GM19043 (cell line): ENCODE measurements around the gene OPRL1.
"Not testable (repeated sequence)": the region's sequence is repeated elsewhere in the genome, so short reads cannot be mapped to it uniquely, and the experiment has no call there.

ENCODE experiments used
- ATAC-seq: cut with Tn5 transposase; IDR thresholded peaks from one replicate; pipeline ENCODE4 v1.9.1; 2021; ENCODE audit warnings: low read depth; ENCODE audit not compliant: unreplicated experiment

OPRL1 gene

DNA sequence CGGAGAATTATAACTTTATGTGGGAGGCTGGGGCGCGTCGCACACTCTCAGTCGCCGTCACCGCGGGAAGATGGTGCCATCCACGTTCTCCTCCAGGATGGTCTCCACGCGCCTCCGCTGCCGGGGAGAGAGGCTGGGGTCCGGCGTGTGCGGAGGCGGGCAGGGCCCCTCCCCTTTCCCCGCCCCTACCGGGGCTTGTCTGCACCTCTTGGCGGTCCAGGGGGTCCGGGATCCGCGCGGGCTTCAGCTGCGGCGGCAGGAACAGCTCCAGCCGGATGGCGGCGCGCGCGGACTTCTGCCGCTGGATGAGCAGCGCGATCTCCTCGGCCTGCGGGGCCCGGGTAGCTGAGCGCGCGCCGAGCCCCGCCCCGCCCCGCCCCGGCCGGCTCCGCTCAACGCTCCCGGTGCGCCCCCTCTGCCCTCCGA lies 3.5 kb downstream of the OPRL1 start:
- no peak for ATAC-seq

DNA sequence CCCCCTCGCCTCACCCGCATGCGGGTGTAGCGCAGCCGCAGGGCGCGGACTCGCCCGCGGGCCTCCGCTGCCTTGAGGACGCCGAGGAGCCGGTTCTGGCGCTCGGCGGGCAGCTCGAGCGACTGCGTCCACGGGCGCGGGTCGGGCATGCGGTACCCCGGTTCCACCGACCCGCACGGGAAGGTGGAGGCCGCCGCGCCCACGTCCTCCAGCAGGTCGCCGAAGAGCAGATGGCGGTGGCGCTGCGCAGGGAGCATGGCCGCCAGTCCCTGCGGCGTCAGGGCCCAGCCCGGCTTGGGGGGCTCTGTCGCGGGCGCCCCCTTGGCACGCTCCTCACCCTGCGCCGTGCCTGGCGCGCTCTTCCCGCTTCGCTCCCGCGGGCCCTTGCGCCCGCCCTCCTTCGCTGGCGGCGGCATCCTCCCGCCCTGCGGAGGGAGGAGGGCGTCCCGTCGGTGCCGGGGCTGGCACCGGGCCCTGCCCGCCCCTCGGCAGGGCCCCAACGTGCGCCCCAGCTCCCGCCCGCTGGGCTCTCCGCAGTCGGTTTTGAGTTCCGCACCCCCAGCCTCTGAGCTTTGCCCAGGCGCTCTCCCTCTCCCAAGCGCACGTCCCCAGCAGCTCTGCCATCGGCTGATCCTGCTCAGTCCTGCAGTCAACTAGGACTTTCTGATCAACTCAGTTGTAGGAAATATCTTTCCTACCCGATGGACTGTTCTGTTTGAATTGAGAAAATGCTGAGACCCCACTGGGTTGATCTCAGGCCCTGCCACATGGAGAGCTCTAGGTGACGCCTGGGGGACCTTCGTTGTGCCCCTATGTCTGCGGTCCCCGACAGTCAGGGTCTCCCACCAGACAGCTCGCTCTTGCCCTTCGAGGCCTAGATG lies 4.2 kb downstream of the OPRL1 start, which contains the start of gene LKAAEAR1:
Gene LKAAEAR1, minus strand, starts transcription at position 595 of the 881 bp plus-strand sequence. Its CDS starts 179 bp downstream, at position 416.
- no peak for ATAC-seq

DNA sequence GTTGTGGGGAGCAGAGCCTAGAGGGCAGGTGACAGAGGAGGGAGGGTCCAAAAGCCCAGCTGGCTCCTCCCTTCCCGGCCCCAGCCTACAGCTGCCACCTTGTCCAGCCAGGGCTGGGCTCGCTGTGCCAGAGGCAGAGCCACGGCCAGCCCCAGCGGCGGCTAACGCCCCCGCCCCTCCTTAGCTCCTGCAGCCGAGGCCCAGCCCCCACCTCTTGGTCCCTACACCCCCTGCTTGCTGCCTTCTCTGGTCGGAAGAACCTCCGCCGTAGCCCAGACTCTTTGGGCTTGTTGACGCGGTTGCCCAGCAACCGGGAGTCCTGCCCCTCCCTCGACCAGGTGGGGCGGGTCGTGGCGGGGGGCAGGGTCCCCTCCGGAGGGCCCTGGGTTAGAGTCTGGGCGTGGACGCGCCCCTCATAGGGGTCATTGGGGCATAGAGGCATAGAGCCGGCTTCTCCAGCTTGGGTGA lies 4.8 kb downstream of the OPRL1 start:
- no peak for ATAC-seq

DNA sequence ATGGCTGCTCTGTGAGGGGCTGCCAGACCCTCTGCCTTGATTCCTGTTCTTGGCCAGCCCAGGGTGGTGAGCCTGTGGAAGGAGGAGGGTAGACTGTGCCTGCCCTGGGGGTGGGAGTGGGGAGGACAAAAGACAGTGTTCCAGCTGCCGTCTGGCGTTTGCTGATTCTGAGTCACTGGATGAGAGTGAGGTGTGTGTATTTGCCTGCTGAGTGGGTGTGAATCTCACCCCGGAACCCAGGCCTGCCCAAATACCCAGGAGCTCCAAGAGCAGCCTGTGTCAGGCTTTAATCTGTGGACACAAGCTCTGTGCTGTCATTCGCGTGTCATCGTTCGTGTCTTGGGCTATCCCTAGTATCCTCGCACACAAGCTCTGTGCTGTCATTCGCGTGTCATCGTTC lies 6.9 kb downstream of the OPRL1 start:
- ATAC-seq: no peak

DNA sequence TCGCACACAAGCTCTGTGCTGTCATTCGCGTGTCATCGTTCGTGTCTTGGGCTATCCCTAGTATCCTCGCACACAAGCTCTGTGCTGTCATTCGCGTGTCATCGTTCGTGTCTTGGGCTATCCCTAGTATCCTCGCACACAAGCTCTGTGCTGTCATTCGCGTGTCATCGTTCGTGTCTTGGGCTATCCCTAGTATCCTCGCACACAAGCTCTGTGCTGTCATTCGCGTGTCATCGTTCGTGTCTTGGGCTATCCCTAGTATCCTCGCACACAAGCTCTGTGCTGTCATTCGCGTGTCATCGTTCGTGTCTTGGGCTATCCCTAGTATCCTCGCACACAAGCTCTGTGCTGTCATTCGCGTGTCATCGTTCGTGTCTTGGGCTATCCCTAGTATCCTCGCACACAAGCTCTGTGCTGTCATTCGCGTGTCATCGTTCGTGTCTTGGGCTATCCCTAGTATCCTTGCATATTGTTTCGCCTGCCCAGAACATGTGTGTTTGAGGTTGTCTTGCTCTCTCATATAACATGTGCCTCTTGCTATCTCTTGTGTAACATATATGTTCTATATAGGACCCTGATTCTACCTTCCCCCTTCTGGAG lies 7.4 kb downstream of the OPRL1 start:
- ATAC-seq: not testable (repeated sequence)

DNA sequence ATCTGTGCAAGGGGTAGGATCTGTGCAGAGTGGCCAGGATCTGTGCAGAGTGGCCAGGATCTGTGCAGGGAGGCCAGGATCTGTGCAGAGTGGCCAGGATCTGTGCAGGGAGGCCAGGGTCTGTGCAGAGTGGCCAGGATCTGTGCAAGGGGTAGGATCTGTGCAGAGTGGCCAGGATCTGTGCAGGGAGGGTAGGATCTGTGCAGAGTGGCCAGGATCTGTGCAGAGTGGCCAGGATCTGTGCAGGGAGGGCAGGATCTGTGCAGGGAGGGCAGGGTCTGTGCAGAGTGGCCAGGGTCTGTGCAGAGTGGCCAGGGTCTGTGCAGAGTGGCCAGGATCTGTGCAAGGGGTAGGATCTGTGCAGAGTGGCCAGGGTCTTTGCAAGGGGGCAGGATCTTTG lies 8.7 kb downstream of the OPRL1 start:
- ATAC-seq: not testable (repeated sequence)

DNA sequence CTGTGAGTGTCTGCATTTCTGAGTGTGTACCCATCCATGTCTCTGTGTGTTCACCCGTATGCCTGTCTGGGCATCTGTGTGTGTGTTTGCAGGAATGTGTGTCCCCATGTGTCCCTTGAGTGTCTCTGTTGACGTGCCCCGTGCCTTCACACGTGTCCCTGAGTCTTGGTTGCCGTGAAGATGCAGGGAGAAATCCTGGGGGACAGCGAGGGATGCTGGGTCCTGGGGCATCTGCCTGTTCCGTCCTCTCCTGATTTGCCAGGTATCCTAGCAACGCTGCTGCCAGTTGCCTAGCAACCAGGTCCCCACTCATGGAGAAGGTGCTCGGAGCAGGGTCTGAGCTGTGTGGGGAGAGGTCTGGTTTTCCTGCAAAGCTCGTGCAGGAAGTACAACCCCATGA lies 10.3 kb downstream of the OPRL1 start:
- ATAC-seq: no peak

DNA sequence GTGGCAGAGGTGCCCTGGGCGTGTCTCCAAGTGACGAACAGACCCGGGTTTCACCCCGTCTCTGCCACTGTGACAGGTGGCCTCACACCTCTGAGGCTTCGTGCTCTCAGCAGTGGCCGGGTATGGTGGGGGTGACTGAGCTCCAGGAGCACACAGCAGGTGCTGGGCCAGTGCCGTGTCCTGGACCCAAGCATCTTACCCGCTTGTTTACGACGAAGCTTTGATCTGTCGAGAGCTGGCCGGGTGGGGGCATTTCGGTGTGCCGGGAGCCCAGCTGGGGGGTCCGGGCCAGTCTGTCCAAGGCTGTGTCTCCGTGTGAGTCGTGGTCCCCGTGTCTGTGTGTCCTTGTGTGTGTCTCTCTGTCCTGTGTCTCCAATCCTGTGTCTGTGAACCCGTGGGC lies 11.5 kb downstream of the OPRL1 start:
- no peak for ATAC-seq

DNA sequence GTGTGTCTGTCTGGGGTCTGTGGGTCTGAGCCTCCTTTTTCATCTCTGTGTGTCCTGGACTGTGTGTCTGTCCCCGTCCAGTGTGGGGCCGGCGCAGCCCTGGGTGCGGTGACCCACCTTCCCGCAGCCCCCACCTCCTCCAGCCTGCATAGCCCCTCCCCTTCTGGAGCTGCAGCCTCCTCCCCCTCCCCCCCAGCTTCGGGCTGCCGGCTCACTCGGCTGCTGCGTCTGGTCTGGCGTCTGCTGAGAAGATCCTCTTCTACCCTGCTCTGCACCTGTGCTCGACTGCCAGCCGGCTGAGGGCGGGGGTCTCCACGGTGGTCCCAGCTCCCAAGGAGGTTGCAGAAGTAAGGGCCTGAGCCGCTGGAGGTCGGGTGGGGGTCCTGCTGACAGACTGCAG lies 11.9 kb downstream of the OPRL1 start:
- ATAC-seq: no peak

DNA sequence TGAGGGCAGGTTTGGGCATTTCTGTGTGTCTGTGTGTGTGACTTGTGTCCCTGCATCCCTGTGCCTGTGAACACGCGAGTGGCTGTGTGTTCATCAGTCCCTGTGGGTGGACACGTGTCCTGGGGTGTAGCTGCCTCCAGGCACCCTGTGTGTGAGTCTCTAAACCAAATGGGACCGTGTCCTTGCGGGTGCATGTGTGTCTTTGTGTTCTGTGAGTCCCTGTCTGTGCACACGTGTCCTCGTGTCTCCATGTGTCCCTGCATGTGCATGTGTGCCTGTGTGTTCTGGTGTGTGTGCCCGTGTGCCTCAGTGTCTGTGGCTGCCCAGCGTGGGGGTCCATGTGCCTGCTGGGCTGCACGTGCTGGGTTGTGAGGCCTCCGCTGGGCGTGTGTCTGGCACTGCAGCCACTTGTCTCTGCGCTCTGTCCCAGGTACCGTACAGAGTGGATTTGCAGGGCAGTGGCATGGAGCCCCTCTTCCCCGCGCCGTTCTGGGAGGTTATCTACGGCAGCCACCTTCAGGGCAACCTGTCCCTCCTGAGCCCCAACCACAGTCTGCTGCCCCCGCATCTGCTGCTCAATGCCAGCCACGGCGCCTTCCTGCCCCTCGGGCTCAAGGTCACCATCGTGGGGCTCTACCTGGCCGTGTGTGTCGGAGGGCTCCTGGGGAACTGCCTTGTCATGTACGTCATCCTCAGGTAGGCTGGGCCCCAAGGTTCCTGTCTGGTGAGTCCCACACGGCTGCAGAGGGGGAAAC lies 12.6 kb downstream of the OPRL1 start:
- ATAC-seq: no peak

DNA sequence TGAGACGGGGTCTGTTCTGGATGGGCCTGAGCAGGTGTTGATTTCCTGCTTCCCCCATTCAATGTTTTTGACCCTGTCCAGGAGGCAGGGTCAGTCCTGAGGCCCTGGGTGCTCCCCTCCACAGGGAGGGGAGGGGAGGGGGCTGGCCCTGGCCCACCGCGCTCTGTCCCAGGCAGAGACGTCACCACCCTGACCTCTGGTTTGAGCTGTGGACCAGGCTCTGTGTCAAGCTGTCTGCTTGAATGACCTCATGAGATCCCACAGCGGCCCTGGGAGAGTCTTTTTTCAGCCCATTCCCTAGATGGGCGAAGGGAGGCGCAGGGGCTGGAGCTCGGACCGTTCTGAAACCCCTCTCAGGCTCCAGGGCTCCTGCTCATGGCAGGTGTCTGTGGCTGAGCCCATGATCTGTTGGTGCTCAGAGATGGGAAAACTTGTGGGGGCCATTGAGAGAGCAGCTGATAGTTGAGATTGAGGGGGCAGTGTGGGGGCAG lies 13.2 kb downstream of the OPRL1 start:
- ATAC-seq: no peak

DNA sequence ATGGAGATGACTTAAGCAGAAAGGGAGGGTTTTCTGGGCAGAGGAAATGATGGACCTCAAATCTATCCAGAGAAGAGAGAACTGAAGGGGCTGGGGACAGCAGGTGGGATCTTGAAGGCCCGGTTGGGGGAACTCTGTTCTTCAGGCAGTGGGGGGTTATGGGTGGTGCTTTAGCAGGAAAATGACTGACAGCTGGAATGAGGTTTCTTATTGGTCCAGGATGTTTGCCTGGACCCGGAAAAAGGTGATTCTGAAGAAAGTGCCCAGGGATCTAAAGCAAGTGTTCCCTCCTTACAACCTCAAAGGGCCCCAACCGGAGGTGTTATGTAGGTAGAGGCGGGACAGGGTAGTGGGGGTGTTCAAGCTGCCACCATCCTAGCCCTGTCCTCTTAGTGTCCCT lies 15.6 kb downstream of the OPRL1 start:
- no peak for ATAC-seq

DNA sequence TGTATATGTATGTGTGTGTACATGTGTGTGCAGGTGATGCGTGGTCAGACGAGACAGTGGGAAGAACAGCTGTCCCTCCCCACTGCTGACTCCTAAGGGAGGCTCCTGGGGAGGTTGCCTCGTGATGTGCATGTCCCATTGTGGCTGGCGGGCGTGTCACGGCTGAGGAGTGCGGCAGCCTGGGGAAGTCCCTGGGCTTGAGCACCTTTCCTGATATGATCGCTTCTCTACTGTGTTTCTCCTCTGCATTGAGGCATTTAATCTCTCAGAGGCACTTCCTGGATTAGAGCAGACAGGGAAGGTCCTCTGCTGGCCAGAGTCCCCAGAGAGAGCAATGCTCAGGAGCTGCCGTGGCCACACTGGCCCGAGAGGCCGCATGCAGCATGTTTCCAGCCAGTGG lies 16.0 kb downstream of the OPRL1 start:
- no peak for ATAC-seq

DNA sequence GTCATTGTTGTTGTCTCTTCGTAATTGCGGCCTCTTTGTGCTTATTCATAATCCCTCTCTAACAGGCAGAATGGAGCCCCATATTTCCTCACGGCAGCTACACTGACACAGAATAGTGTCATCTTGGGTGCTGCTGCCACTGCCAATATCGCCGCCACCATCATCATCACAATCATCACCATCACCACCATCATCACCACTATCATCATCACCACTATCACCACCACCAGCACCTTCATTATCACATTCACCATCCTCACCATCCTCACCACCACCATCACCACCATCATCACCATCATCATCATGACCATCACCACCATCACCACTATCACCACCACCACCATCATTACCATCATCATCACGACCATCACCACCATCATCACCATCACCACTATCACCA lies 16.7 kb downstream of the OPRL1 start:
- no peak for ATAC-seq

DNA sequence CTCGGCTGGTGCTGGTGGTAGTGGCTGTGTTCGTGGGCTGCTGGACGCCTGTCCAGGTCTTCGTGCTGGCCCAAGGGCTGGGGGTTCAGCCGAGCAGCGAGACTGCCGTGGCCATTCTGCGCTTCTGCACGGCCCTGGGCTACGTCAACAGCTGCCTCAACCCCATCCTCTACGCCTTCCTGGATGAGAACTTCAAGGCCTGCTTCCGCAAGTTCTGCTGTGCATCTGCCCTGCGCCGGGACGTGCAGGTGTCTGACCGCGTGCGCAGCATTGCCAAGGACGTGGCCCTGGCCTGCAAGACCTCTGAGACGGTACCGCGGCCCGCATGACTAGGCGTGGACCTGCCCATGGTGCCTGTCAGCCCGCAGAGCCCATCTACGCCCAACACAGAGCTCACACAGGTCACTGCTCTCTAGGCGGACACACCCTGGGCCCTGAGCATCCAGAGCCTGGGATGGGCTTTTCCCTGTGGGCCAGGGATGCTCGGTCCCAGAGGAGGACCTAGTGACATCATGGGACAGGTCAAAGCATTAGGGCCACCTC lies 18.7 kb downstream of the OPRL1 start:
- no peak for ATAC-seq

DNA sequence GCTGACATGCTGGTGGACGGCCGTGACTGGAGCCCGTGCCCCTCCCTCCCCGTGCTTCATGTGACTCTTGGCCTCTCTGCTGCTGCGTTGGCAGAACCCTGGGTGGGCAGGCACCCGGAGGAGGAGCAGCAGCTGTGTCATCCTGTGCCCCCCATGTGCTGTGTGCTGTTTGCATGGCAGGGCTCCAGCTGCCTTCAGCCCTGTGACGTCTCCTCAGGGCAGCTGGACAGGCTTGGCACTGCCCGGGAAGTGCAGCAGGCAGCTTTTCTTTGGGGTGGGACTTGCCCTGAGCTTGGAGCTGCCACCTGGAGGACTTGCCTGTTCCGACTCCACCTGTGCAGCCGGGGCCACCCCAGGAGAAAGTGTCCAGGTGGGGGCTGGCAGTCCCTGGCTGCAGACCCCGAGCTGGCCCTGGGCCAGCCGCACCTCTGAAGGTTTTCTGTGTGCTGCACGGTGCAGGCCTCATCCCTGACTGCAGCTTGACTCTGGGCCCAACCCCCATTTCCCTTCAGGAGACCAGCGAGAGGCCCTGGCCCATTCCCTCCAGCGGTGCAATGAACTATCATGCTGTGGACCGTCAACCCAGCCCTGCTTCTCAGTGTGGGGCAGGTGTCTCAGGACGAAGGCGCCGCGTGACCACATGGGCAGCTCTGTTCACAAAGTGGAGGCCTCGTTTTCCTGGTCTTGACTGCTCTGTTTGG lies 19.4 kb downstream of the OPRL1 start:
- no peak for ATAC-seq

DNA sequence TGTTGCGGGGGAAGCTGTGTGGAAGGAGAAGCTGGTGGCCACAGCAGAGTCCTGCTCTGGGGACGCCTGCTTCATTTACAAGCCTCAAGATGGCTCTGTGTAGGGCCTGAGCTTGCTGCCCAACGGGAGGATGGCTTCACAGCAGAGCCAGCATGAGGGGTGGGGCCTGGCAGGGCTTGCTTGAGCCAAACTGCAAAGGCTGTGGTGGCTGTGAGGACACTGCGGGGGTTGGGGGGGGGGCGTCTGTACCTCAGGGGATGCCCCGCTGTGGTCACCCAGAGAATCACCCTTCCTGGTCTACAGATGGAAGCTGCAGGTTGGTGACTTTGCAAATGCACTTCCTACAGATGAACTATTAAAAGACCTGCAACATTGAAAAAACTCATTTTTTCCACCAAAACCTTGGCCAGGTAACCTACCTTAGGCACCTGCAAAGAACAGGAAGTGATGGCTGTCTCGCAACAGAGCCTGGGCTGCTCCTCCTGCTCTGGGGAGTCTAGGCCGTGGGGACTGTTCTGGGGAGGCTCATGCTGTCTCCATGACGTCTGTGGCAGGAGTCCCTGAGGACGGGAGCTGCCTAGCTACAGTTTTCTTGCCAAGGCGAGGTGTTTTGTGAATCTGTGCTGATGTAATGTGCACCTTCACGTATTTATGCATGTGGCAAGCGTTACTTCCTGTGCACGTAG lies 20.1 kb downstream of the OPRL1 start:
- no peak for ATAC-seq

DNA sequence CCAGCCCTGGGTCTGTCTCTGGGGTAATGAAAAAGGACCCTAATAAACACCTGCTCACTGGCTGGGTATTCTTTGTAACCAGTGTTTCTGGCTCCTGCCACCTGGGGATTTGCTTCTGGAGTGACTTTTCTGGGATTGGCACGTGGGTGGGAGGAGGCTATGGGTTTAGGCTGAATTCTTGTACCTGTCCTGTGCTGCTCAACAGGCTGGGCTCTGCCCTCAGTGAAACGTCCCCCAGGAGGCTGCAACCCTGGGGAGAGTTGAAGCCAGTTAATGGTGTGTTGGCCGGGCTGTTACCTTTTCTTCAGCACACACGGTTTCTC lies 20.6 kb downstream of the OPRL1 start:
- no peak for ATAC-seq

DNA sequence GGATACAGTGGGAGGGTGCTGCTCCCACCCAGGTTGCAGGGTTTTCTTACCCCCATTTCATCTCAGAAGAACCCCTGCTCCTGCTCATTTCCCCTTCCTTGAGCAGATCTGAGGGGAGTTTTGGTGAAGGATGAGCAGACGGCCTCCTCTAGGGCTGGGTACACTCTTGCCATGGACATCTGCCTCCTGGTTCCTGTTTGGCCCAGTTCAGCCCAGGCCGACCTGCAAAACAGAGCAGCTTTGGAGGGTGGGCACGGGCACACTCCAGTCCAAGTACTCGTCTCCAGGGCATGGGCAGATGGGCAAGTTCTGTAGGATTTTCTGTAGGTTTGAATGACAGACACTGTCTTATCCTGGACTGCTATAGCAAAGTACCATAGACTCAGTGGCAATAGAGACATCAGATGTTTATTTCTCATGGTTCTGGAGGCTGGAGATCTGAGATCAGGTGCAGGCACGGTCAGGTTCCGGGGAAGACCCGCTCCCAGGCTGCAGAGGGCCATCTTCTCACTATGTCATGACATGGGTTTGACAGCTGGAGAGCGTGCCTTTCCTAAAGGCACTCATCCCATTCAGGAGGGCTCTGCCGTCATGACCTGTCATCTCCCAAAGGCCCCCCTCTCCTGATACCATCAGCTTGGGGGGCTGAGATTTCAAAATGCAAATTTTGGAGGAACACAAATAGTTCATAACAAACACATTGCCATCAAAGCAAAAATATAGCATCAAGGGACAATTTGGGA lies 21.2 kb downstream of the OPRL1 start:
- ATAC-seq: no peak
